PFSK-1 (cell line): ENCODE data around the gene TBC1D21.

ENCODE experiments used
- POLR2AphosphoS5 ChIP-seq: IDR thresholded peaks from 2 replicates; pipeline ENCODE4 v1.6.1; 2012; ENCODE audit warnings: low read depth, mild to moderate bottlenecking, control low read depth, low read length, moderate library complexity
- REST ChIP-seq, 2 experiments: IDR thresholded peaks; 2 replicates each; pipeline versions ENCODE4 v1.6.1 to v1.8.0; 2011 to 2012; ENCODE audit warnings: low read depth in 2 of 2, low read length in 2 of 2, control low read depth in 1 of 2, inconsistent platforms in 1 of 2, mild to moderate bottlenecking in 1 of 2, moderate library complexity in 1 of 2; ENCODE audit not compliant: insufficient read depth in 1 of 2

GRCh38 chr15:73867956-73868355 is 5.4 kb upstream of the TBC1D21 start:
- no peak for TF ChIP-seq POLR2AphosphoS5
- TF ChIP-seq REST (IDR thresholded peaks at IDR 0.05; ENCODE audit: insufficient read depth in 1 of 2, low read depth in 2 of 2, low read length in 2 of 2), result no peak
